GM18861 (cell line): ENCODE data around the gene CRYM.
A peak's percentile ranks its signal among the peaks of the same experiment; 100 is the strongest.
"Not testable (repeated sequence)": the region's sequence is repeated elsewhere in the genome, so short reads cannot be mapped to it uniquely, and the experiment has no call there.

Experiments used
- ATAC-seq: cut with Tn5 transposase; IDR thresholded peaks from one replicate; pipeline ENCODE4 v1.9.1; 2021; ENCODE audit not compliant: unreplicated experiment

CRYM gene

DNA sequence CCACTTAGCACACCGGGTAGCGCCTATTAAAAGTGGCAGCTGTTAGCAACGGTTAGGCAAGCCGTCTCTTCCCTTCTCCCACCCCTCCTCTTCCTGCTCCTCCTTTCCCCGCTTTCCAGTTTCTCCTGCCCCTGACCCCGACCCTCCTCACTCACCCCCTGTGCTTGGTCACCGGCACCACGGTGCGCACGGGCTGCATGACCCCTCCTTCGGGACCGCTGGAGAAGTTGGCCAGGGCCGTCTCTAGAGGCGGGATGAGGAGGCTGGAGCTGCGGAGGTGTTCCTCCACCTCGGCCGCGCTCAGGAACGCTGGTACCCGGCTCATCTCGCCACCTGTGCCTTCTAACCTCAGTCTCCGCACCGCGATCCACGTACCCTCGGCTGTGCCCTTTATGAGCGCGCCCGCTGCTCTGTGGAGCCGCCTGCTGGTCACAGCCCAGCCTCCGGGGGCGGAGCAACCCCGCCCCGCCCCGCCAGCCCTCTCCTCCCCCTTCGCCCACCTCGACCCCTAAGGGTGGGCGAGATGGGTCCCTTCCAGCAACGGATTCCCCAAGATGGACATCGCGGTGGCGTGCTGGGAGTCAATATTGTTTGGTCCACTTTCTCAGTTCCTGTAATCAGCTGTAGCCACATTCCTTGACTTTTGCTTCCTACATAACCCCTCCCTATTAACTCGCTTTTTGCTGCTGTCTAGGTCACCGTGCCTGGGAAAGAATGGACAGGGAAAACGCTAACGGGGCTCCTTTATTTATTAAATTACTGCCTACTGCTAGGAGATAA, at the start of gene CRYM:
Gene CRYM (minus strand): TSS at position 364 of the 780 bp plus-strand sequence. CDS start 39 bp downstream, at position 325.
- peak; percentile 52 for ATAC-seq

DNA sequence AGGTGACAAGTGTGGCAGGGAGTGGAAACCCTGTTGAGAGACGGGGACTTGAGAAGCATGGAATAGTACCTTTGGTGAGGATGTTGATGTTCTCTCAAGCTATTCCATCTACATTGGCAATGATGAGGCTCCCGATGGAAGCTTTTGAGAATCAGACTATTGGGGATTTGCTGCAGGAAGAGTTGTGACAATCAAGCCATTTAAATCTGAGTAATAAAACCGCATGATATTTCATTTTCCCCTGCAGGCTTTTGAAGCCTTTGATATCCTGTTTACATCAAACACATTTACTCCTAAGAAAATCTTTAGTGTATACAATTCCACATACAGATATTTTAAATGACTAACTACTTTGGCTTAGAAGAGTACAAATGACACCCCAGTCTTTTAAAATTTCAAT, 49.0 kb upstream of the CRYM start:
- no peak for ATAC-seq

DNA sequence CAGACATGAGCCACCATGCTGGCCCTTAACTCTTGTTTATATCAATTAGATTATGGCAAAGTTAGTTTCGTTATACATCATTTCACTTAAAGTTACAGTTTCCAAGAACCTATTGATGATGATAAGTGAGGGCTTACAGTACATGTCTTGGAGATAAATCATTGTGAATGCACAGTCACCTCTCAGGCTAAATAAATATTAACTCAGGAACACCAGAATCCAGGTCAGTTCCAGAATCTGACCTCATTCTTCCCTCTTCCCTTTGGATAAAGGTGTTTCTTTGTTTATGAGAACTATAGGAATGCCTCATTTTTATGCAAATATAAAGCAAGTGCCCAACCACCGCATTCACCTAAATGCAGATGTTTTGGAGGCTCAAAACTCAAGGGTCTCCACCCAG, 48.4 kb upstream of the CRYM start:
- ATAC-seq = no peak

DNA sequence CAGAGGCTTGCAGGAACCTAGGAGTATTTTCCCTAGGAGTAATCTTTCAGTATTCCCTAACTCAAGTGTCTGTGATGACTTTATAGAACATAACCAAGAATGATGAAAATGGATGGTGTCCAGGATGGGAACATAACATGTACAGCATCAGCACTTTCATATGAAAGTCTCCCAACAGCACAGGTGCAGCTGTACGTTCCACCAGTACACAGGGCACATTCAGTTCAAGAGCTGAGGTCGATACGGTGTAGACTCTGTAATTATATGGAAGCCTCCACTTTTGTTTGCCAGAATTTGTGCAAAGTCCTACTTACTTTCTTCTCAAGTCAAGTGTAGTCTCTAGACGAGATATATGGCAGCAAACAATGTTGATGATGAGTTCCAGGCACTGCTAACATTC, 46.2 kb upstream of the CRYM start:
- ATAC-seq = no peak

DNA sequence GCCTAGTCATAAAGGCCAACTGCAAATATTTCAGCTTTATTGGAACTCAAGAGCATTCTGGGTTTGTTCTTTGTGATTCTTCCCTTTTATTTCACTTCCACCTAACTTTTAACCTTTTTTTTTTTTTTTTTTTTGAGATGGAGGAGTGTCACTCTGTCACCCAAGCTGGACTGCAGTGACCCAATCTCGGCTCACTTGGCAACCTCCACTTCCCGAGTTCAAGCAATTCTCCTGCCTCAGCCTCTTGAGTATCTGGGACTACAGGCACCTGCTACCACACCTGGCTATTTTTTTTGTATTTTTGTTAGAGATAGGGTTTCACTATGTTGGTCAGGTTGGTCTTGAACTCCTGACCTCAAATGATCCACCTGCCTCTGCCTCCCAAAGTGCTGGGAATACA, 44.2 kb upstream of the CRYM start:
- ATAC-seq = not testable (repeated sequence)

DNA sequence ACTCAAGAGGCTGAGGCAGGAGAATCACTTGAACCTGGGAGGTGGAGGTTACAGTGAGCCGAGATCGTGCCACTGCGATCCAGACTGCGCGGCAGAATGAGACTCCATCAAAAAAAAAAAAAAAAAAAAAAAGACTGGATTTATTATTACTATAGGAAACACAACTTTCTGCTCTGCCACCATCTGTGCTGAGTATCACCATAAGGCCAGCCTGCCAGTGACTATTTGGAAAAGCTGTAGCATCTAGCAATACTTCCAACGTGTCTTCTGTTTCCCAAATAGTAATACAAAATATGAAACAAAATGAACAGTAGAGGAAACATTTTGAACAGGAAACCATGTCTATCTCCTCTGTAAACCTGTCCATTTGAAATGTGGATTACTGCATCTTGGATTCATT, 43.6 kb upstream of the CRYM start:
- no peak for ATAC-seq

DNA sequence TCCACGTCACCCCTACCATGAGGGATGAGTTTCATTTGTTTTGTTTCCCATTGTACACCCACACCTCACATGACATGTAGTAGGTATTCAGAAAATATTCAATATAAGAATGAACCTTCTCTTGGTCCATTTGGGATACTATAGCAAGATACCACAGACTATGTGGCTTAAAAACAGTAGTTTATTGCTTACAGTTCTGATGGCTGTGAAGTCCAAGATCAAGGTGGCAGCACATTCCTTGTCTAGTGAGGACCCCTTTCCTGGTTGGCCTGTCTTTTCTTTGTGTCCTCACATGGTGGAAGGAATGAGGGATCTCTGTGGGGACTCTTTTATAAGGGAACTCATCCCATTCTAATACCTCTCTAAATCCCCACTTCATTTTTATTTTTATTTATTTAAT, 36.2 kb upstream of the CRYM start:
- no peak for ATAC-seq

DNA sequence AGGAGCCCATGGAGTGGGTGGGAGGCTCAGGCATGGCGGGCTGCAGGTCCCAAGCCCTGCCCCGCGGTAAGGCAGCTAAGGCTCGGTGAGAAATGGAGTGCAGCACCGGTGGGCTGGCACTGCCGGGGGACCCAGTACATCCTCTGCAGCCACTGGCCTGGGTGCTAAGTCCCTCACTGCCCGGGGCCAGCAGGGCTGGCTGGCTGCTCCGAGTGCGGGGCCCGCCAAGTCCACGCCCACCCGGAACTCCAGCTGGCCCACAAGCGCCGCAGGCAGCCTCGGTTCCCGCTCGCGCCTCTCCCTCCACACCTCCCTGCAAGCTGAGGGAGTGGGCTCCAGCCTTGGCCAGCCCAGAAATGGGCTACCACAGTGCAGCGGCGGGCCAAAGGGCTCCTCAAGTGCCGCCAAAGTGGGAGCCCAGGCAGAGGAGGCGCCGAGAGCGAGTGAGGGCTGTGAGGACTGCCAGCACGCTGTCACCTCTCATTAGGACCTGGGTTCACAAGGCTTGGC, 34.8 kb upstream of the CRYM start:
- ATAC-seq = not testable (repeated sequence)

DNA sequence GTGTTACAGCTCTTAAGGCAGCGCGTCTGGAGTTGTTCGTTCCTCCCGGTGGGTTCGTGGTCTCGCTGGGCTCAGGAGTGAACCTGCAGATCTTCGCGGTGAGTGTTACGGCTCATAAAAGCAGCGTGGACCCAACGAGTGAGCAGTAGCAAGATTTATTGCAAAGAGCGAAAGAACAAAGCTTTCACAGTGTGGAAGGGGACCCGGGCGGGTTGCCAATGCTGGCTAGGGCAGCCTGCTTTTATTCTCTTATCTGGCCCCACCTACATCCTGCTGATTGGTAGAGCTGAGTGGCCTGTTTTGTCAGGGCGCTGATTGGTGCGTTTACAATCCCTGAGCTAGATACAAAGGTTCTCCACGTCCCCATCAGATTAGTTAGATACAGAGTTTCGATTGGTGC, 34.0 kb upstream of the CRYM start:
- not testable (repeated sequence) for ATAC-seq

DNA sequence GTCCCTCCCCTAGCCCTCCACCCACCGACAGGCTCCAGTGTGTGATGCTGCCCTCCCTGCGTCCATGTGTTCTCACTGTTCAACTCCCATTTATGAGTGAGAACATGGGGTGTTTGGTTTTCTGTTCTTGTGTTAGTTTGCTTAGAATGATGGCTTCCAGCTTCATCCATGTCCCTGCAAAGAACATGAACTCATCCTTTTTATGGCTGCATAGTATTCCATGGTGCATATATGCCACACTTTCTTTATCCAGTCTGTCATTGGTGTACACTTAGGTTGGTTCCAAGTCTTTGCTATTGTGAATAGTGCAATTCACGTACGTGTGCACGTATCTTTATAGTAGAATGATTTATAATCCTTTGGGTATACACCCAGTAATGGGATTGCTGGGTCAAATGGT, 28.6 kb upstream of the CRYM start:
- ATAC-seq = not testable (repeated sequence)

DNA sequence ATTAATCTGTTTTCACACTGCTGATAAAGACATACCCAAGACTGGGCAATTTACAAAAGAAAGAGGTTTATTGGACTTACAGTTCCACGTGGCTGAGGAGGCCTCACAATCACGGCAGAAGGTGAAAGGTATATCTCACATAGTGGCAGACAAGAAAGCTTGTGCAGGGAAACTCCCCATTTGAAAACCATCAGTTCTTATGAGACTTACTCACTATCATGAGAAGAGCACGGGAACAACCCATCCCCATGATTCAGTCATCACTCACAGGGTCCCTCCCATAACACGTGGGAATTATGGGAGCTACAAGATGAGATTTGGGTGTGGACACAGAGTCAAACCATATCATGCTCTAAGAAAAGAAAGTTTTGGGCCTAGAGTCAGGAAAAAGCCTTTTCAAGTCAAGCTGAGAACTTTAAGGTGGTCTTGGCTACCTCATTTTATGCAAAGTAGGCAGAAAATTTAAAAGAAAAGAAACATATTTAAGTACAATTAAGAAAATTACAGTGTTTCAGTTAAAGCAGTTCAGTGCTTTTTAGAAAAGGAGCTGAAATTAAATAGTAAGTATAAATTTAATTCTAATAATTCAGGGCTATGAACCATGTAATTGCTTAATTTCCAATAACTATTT, 24.9 kb upstream of the CRYM start:
- no peak for ATAC-seq

DNA sequence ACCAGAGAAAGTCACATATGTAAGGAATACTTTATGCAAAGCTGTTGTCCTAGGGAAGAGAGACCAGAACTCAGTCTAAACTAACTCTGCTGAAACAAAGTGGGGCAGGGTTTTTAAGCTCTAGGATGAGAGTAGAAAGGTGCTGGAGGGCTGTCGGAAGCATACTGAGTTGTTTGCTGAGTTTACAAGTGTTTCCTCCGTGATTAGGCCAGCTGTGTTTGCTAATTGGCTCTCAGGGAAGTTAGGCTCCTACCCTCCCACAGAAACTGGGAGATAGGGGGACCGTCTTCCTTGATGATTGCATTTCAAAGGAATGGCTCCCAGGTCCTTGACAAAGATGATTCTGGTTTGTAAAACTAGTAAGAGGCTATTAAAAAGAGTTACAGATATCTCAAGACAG, 24.4 kb upstream of the CRYM start:
- no peak for ATAC-seq

DNA sequence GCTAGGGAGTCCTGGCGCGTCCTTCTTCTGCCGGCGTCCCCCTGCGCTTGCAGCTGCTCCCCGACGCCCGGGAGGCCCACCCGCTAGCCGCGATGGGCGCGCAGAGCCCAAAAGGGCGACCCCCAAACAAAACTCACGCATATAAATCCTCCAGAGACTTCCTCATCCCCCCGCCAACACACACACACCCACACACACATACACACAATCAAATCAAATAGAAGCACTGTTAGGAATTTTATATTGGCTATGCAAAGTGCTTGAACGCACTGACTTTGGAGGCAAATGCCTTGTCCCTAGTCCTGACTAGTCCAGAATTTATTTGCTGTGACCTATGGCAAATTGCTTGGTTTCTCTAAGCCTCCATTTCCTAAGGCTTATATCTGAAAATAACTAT, 23.8 kb upstream of the CRYM start:
- no peak for ATAC-seq

DNA sequence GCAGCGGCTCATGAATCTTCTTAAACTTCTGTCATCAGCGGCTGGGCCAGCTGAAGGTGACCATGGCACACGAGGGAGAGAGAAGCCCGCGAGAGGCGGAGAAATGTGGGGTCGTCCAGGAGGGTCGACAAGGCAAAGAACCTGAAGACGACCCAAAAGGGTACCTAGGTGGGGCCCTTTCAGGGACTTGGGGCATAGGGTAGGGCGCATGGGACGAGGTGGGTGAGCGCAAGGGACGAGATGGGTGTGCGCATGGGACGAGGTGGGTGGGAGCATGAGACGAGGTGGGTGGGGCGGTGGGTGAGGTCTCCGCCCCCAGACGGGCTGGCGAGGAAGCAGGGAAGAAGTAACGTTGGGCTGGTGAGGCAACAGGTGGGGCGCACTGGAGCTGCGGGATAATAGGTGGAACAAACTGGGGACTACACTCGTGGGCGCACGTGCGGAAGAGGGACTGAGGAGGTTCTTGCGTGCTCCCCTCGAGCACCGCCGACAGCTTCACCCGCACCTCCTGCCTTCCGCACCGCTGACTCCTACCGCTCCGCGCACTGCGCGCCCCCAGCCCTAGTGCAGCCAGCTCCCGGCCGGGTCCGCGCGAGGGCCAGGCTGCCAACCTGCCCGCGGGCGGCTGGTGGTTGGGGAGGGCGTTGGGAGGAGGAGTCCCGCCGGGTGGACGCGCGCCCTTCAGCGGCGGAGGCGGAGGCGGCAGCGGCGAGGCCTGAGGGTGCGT, 23.2 kb upstream of the CRYM start:
- no peak for ATAC-seq

DNA sequence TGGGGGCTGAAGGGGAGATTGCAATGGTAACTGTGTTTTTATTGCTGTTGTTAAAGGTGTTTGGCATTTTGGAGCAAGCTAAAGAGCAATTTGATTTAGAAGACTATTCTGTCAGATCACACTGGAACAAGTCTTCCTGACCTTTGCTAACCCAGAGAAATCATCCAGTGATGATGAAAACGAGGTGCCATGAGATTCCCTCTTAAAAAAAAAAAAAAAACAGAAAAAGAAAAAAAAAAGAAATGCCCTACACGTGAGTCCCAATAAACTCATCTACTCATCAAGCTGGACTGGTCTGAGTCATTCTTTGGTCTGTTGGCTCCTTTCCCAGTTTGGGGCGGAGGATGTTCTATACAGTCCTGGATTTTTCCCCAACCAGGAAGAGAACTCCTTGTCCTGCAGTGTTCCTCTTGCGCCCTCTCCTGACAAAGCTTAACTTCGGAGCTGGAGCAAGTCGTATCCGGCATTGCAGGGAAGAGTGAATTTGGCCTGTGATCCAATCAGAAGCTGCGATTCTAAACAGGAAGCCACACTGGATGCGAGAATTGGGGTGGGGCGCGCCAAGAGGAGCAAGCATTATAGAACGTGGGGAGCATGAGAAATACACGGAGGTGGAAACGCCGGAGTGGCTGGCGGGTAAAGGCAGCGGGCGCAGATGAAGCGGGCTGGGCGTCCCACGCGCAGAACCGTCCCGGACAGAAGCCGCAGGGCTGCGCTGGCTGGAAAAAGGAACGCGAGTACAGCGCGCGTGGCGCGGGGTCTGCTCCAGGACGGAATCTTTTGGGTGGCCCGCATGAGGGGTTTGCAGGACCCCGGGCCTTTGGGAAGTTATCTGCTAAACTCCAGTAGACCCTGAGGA, 22.4 kb upstream of the CRYM start:
- peak; percentile 43 for ATAC-seq

DNA sequence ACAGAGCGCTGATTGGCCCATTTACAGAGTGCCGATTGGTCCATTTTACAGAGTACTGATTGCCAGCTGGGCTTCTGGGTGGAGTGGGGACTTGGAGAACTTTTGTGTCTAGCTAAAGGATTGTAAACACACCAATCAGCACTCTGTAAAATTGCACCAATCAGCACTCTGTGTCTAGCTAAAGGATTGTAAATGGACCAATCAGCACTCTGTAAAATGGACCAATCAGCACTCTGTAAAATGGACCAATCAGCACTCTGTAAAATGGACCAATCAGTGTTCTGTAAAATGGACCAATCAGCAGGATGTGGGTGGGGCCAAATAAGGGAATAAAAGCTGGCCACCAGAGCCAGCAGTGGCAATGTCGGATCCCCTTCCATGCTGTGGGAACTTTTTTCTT, 11.7 kb upstream of the CRYM start:
- ATAC-seq = not testable (repeated sequence)

DNA sequence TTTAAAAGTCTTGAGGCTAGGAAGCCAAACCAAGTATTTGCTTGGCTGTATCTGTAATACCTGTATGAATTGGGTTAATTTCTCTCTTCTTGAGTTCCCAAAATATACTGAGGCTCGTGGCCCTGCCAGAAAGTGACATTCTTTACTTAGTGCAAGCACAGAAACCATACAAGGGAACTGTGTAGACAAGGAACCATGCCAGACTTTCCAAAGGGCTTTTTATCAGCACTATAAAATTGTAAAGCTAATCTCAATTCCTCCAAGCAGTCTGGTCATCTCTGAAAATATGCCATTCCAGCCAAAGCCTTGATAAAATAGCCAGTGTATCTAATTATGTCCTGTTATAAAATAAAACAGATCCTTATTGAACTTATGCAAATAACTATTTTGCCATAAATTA, 7.2 kb upstream of the CRYM start:
- ATAC-seq = no peak

DNA sequence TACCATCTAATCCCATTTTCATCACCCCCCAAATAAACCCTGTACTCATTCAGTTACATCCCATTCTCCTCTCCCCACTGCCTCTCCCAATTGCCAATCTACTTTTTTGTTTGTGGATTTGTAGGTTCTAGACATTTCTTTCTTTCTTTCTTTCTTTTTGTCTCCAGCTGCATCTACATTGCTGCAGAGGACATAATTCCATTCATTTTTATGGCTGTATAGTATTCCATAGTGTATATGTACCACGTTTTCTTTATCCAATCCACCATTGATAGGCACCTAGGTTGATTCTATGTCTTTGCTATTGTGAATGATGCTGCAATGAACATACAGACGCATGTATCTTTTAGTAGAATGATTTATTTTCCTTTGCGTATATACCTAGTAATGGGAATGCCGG, 6.3 kb upstream of the CRYM start:
- ATAC-seq = no peak

DNA sequence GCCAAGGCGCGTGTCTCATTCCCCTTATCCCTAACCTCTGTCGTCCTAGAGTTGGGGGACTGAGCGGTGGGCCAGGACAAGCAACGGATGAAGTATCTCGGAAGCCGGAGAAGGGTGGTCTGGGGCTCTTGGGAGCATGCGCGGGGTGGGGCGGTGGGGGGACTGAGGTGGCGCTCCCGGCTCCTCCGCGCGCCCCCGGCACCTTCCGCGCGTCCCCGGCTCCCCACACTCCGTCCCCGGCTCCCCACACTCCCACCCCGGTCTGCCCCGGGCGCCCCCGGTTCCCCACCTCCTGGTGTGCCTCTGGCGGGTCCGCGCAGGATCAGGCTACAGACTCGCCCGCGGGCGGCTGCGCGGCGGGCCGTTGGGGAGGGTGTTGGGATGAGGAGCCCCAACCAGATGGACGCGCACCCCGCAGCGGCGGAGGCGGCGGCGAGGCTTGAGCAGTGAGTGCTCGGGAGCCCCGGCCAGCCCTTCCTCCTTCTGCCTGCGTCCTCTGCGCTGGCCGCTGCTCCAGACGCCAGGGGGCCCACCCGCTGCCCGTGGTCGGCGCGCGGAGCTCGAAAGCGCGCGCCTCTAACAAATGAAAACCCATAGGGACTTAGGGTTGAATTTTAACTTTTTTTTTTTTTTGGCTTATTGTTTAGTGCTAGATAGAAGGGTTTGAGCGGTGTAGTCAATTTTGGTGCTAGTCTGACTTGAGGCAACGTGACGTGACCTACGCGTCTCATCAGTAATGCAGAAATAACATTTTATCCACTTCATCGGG, 5.6 kb upstream of the CRYM start:
- ATAC-seq = no peak

DNA sequence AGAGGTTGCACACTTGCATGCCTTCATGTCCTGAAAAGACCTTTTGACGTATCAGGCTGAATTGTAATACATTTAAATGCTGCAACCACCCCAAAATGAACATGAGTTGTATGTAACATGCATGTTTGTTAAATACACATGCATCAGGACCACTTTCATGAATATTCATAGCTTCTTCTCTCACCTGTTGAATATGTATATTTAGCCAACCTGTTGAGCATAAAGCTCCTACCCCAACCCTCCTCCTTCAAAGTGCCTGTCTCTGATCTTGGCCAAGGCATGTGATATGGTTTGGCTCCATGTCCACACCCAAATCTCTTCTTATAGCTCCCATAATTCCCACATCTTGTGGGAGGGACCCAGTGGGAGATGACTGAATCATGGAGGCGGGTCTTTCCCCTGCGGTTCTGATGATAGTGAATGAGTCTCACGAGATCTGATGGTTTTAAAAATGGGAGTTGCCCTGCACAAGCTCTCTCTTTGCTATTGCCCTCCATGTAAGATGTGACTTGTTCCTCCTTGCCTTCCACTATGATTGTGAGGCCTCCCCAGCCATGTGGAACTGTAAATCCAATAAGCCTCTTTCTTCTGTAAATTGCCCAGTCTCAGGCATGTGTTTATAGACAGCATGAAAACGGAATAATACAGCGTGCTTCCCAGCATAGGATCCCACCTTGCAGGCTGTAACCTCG, 3.8 kb upstream of the CRYM start:
- ATAC-seq = no peak
